GM21576 (cell line): ENCODE measurements around the gene MAP3K20.
"Not testable (repeated sequence)": the region's sequence is repeated elsewhere in the genome, so short reads cannot be mapped to it uniquely, and the experiment has no call there.

ENCODE experiments used
- ATAC-seq: cut with Tn5 transposase; IDR thresholded peaks from one replicate; pipeline ENCODE4 v1.9.1; 2021; ENCODE audit warnings: mild to moderate bottlenecking, moderate library complexity; ENCODE audit not compliant: unreplicated experiment

Gene MAP3K20

DNA sequence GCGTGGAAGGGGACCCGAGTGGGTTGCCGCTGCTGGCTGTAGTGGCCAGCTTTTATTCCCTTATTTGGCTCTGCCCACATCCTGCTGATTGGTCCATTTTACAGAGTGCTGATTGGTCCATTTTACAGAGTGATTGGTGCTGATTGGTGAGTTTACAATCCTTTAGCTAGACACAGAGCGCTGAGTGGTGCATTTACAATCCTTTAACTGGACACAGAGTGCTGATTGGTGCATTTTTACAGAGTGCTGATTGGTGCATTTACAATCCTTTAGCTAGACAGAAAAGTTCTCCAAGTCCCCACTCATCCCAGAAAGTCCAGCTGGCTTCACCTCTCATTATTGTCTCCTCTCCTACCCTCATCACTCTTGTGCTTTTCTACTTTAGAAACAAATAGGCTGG lies 225.9 kb downstream of the MAP3K20 start:
- ATAC-seq, result not testable (repeated sequence)

DNA sequence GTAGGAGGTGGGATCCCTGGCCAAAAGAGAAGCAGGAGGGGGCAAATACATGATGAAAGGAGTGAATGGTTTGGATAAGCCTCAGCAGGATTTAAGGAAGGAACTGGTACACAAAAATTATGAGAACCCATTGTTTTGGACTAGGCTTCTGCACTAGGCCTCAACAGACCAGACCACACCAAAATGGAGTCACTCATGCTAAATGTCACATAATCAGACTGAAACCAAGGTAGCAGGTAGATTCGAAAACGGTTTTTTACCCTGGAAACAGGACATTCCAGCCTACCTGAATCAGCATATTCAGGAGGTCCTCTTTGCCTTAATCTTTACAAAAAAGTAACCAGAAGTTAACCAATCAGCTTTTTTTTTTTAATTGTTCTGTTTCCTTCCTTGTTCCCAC lies 229.7 kb downstream of the MAP3K20 start:
- no peak for ATAC-seq

DNA sequence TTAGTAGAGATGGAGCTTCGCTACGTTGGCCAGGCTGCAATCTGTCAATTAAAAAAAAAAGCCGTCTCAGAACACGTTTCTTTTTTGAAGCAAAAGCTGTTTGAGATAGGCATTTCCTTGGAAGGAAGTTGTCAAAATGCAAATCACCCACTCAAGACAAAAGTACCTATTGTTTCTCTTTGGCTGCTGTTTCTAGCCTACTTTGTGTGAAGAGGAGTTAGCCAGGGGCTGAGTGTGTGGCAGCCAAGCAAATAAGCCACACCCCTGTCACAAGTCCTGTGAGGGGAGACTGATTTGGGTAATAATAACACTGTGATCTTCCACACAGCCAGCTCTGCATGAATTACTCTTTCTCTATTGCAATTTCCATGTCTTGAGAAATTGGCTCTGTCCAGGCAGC lies 231.6 kb downstream of the MAP3K20 start:
- ATAC-seq, result peak; percentile 89

DNA sequence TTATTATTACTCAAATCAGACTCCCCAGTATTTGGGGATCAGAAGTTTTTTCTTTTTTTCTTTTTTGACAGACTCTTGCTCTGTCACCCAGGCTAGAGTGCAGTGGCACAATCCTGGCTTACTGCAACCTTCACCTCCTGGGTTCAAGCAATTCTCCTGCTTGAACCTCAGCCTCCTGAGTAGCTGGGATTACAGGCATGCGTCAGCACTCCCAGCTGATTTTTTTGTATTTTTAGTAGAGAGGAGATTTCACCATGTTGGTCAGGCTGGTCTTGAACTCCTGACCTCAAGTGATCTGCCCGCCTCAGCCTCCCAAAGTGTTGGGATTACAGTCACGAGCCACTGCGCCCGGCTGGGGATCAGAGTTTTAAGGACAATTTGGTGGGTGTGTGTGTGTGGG lies 233.7 kb downstream of the MAP3K20 start:
- not testable (repeated sequence) for ATAC-seq

DNA sequence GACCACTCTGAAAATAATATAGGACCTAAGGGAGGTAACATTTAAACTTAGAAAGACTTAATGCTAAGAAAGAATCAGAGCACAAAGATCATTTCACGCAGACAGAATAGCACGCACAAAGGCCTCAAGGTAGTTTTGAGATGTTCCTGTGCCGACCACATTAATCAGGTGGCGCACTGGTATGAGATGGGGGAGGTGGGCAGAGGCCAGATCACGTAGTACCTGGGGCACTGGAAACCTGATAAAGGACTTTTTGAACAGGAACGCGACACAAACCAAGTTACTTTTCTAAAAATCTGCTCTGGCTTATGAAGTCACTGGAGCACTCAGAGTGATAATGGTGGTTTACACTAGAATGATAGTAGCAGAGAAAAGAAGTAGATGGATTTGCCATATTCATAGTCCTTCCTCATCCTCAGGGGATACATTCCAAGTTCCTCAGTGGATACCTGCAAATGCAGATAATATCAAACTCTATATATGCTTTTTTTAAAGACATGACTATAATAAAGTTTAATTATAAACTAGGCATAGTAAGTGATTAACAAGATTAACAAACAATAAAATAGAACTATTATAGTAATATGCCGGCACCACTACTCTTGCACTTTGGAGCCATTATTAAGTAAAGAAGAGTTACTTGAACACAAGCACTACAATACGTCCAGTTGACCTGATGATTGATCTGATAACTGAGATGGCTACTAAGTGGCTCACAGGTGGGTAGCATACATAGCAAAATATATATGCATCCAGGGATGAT lies 236.4 kb downstream of the MAP3K20 start:
- no peak for ATAC-seq
